Measurements from ENCODE around the gene DLGAP1.

Gene DLGAP1

DNA sequence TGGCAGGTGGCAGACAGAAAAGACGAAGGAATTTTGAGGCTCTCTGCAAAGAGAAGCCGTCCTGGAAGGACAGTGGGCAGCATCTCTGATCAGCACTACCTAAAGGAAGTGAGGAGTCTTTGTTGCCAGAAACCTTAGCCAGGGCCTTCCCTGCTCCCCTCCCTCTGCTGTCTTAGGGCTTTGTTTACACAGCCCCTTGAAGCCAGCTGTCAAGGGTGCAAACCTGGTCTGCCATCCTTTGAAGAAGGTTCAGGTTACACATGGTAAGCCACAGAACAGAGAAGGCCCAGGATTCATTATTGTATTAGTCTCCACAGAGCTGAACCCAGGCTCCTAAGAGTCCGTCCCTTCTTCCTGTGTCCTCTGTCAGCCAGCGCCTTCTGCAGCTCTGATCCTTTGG, 648.5 kb downstream of the DLGAP1 start:
- TF ChIP-seq ARNTL (CRISPR knock-in tag; IDR thresholded peaks at IDR 0.05; ENCODE audit: borderline replicate concordance, low read depth) (no peak), CSDC2 (CRISPR knock-in tag; IDR thresholded peaks at IDR 0.05) (no peak), ESRRG (CRISPR knock-in tag; IDR thresholded peaks at IDR 0.05) (no peak), ZFP30 (CRISPR knock-in tag; IDR thresholded peaks at IDR 0.05) (no peak), GLIS3 (CRISPR knock-in tag; IDR thresholded peaks at IDR 0.05) (no peak), ZNF8 (CRISPR knock-in tag; IDR thresholded peaks at IDR 0.05) (no peak), ZNF70 (CRISPR knock-in tag; IDR thresholded peaks at IDR 0.05) (no peak), TCF4 (CRISPR knock-in tag; IDR thresholded peaks at IDR 0.05; ENCODE audit: borderline replicate concordance) (no peak)
- TF ChIP-seq, protein P1, sequence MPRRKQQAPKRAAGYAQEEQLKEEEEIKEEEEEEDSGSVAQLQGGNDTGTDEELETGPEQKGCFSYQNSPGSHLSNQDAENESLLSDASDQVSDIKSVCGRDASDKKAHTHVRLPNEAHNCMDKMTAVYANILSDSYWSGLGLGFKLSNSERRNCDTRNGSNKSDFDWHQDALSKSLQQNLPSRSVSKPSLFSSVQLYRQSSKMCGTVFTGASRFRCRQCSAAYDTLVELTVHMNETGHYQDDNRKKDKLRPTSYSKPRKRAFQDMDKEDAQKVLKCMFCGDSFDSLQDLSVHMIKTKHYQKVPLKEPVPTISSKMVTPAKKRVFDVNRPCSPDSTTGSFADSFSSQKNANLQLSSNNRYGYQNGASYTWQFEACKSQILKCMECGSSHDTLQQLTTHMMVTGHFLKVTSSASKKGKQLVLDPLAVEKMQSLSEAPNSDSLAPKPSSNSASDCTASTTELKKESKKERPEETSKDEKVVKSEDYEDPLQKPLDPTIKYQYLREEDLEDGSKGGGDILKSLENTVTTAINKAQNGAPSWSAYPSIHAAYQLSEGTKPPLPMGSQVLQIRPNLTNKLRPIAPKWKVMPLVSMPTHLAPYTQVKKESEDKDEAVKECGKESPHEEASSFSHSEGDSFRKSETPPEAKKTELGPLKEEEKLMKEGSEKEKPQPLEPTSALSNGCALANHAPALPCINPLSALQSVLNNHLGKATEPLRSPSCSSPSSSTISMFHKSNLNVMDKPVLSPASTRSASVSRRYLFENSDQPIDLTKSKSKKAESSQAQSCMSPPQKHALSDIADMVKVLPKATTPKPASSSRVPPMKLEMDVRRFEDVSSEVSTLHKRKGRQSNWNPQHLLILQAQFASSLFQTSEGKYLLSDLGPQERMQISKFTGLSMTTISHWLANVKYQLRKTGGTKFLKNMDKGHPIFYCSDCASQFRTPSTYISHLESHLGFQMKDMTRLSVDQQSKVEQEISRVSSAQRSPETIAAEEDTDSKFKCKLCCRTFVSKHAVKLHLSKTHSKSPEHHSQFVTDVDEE (CRISPR knock-in tag; IDR thresholded peaks at IDR 0.05) = no peak
- TF ChIP-seq, protein P2, sequence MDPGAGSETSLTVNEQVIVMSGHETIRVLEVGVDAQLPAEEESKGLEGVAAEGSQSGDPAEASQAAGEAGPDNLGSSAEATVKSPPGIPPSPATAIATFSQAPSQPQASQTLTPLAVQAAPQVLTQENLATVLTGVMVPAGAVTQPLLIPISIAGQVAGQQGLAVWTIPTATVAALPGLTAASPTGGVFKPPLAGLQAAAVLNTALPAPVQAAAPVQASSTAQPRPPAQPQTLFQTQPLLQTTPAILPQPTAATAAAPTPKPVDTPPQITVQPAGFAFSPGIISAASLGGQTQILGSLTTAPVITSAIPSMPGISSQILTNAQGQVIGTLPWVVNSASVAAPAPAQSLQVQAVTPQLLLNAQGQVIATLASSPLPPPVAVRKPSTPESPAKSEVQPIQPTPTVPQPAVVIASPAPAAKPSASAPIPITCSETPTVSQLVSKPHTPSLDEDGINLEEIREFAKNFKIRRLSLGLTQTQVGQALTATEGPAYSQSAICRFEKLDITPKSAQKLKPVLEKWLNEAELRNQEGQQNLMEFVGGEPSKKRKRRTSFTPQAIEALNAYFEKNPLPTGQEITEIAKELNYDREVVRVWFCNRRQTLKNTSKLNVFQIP (CRISPR knock-in tag; IDR thresholded peaks at IDR 0.05; ENCODE audit: borderline replicate concordance, low read depth) = no peak
- ATAC-seq = no peak

DNA sequence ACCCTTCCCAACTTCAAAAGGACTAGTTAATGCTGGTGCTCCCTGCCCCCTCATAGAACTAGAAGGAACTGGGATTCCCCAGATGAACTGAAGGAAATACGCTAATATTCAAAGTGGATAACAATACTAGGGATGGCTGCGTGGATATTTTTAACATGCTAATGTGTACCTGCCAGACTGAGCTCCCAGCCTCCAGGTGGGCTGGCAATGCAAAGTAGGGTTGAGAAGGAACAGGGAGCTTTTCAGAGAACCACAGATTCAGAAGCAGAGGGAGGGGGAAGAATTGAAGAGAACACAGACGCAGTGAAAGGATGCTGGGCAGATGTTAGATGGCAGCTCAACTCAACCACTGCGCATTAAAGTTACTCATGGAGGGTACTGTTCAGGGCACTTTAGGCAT, 650.8 kb downstream of the DLGAP1 start:
- ATAC-seq = no peak

DNA sequence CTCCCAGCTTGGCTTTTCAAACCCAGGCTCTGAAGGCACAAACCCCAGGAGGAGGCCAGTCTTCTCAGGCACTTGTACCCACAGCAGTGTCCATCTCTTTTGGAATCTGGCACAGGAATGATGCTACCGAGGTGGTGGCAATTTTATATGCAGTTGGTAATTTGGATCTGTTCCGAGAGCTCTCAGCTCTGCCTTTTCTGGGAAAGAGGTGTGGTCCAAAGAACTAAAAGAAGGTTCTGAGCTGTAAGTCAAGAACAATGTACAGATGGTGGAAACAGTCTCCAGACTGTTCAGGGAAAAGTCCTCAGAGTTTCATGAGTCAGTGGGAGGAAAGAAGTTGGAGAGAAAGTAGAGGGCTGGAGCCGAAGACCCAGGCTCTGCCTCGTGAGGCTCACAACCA, 651.8 kb downstream of the DLGAP1 start:
- no peak for TF ChIP-seq ESRRG (CRISPR knock-in tag; IDR thresholded peaks at IDR 0.05)
- ATAC-seq = no peak

More for the DNA sequence above, 650.8 kb downstream of the DLGAP1 start:
- TF ChIP-seq, protein P3, sequence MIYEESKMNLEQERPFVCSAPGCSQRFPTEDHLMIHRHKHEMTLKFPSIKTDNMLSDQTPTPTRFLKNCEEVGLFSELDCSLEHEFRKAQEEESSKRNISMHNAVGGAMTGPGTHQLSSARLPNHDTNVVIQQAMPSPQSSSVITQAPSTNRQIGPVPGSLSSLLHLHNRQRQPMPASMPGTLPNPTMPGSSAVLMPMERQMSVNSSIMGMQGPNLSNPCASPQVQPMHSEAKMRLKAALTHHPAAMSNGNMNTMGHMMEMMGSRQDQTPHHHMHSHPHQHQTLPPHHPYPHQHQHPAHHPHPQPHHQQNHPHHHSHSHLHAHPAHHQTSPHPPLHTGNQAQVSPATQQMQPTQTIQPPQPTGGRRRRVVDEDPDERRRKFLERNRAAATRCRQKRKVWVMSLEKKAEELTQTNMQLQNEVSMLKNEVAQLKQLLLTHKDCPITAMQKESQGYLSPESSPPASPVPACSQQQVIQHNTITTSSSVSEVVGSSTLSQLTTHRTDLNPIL (CRISPR knock-in tag; IDR thresholded peaks at IDR 0.05; ENCODE audit: low read depth) = no peak
- TF ChIP-seq BACH2 (CRISPR knock-in tag; IDR thresholded peaks at IDR 0.05; ENCODE audit: borderline replicate concordance) (no peak), PPARA (CRISPR knock-in tag; IDR thresholded peaks at IDR 0.05; ENCODE audit: borderline replicate concordance) (no peak), ZNF70 (CRISPR knock-in tag; IDR thresholded peaks at IDR 0.05) (no peak), ZNF8 (CRISPR knock-in tag; IDR thresholded peaks at IDR 0.05) (no peak), ZFP30 (CRISPR knock-in tag; IDR thresholded peaks at IDR 0.05) (no peak), OSR1 (CRISPR knock-in tag; IDR thresholded peaks at IDR 0.05) (no peak), ZC3H10 (CRISPR knock-in tag; IDR thresholded peaks at IDR 0.05) (no peak)
- TF ChIP-seq, protein P2 (CRISPR knock-in tag; IDR thresholded peaks at IDR 0.05; ENCODE audit: borderline replicate concordance, low read depth) = no peak
- TF ChIP-seq, protein P1 (CRISPR knock-in tag; IDR thresholded peaks at IDR 0.05) = no peak

DNA sequence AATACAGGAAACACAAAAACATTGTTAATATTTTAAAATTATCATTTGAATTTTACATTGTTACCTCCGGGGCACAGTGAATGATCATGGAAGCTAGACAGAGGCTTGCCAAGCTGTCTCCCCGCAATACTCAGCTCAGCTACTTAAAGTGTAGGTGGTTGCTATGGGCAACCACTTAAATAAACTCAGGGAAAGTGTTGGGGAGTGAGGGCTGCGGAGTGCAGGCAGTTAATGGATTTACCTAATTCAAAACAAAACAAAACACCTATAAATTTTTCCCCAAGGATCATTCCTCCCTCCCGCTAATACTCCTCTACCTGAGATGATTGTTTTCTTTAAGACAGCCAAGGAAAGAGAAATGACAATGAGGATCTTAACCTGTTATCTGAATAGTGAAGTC, 655.6 kb downstream of the DLGAP1 start:
- no peak for ATAC-seq
- TF ChIP-seq, protein P1 (CRISPR knock-in tag; IDR thresholded peaks at IDR 0.05) = no peak
- TF ChIP-seq, protein P4, sequence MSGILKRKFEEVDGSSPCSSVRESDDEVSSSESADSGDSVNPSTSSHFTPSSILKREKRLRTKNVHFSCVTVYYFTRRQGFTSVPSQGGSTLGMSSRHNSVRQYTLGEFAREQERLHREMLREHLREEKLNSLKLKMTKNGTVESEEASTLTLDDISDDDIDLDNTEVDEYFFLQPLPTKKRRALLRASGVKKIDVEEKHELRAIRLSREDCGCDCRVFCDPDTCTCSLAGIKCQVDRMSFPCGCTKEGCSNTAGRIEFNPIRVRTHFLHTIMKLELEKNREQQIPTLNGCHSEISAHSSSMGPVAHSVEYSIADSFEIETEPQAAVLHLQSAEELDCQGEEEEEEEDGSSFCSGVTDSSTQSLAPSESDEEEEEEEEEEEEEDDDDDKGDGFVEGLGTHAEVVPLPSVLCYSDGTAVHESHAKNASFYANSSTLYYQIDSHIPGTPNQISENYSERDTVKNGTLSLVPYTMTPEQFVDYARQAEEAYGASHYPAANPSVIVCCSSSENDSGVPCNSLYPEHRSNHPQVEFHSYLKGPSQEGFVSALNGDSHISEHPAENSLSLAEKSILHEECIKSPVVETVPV (CRISPR knock-in tag; IDR thresholded peaks at IDR 0.05) = no peak
- TF ChIP-seq ZFP3 (CRISPR knock-in tag; IDR thresholded peaks at IDR 0.05) (no peak), ZC3H10 (CRISPR knock-in tag; IDR thresholded peaks at IDR 0.05) (no peak), PPARA (CRISPR knock-in tag; IDR thresholded peaks at IDR 0.05; ENCODE audit: borderline replicate concordance) (no peak), SNAI2 (CRISPR knock-in tag; IDR thresholded peaks at IDR 0.05) (no peak), CSDC2 (CRISPR knock-in tag; IDR thresholded peaks at IDR 0.05) (no peak), ZFP30 (CRISPR knock-in tag; IDR thresholded peaks at IDR 0.05) (no peak)

Measured in SK-N-SH treated with all-trans-retinoic acid at 6 μM for 48 hours (cell line).